GM21360 (cell line): ENCODE measurements around the gene CALML4.
"Not testable (repeated sequence)": the region's sequence is repeated elsewhere in the genome, so short reads cannot be mapped to it uniquely, and the experiment has no call there.

Experiments
- ATAC-seq: cut with Tn5 transposase; IDR thresholded peaks from one replicate; pipeline ENCODE4 v1.9.1; 2021; ENCODE audit warnings: mild to moderate bottlenecking, moderate library complexity; ENCODE audit not compliant: unreplicated experiment

Gene CALML4

DNA sequence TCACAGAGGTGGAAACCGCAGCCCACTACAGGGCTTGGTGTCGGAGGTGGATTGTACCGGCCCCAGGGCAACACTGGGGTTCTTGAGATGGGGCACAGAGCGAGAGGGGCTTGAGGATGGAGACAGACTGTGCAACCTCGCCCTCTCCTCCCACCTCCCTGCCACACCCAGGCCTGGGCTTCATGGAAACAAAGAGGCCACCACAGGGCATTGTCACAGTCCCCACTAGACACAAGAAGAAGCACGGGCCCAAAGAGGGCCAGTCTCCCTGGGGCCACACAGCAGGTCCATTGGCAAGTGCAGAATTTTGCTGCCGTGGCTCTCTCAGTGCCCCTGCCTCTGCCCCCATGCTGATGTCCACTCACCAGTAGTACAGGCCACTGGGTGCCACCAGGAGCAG, 4.1 kb upstream of the CALML4 start:
- ATAC-seq: no peak

DNA sequence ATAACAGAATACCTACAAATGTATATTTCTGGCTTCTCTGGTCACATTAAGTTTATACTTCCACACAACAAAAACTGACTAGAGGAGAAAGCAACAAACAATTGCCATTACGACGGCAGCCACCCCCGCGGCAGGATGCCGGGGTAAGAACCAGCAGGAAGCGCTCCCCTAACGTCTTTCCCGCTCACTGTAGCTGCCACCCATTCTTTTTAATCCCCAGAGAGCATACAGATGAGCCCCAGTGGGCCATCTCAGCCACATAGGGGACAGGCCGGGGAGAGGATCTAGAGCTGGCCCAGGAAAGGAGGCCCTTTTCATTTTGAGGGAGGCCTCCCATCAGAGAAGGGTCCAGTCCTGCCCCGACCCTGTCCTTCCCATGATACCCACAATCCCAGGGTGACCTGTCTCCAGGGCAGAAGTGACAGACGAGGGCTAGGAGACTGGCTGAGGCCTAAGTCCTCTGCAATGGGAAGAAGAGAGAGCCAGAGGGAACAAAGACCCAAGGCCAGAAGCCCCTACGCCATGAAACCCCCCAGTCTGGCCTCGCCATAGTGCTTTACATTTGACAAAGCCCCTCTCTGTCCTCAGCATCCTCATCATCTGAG, 3.6 kb upstream of the CALML4 start:
- ATAC-seq: no peak

- ATAC-seq: no peak
These were observed 3.0 kb upstream of the CALML4 start for GRCh38 chr15:68208136-68208535.

- ATAC-seq: no peak
These were observed 2.2 kb upstream of the CALML4 start for GRCh38 chr15:68207176-68207935.

DNA sequence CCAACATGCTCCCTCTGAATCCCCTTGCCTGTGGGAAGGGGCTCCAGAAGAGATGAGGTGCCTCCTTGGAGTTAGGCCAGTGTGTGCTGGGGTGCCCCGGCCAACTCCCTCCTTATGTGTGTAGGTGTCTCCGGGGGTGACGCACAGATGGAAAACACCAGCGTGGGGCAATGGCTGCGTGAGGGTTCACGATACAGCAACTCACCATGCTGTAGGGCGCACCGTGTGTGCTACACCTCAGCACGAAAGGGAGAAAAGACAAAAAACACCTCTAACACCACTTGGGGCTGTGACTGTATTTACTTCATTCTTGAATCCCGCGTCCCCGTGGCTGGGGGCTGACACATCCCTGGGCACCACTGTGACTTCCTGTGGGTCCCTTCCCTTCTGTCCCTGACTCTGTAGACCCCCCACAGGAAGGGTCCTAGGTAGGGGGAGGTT, 1.6 kb upstream of the CALML4 start:
- no peak for ATAC-seq

- ATAC-seq: no peak
These were observed 915 bp upstream of the CALML4 start for GRCh38 chr15:68205954-68206539.

GRCh38 chr15:68205558-68205944, 419 bp upstream of the CALML4 start:
- ATAC-seq: no peak

DNA sequence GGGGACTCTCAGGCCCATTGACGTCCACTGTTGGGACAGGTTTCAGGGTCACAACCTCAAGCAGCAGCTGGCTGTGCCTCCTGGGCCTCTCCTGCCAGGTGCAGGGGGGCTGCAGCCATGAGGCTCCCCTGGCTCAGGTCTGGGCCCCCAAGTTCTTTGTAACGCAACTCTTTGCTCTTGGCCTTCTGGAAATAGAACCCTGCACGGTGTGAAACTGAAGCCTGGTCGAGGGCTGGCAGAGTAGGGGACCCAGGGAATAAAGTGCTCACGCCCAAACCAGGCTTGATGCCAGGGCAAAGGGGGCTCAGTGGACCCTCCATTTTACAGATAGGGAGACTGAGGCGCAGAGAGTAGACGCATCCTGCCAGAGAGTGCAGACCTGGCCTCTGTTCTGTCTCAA, 771 bp downstream of the CALML4 start:
- no peak for ATAC-seq

GRCh38 chr15:68203956-68204355, 1.2 kb downstream of the CALML4 start:
- ATAC-seq: no peak

DNA sequence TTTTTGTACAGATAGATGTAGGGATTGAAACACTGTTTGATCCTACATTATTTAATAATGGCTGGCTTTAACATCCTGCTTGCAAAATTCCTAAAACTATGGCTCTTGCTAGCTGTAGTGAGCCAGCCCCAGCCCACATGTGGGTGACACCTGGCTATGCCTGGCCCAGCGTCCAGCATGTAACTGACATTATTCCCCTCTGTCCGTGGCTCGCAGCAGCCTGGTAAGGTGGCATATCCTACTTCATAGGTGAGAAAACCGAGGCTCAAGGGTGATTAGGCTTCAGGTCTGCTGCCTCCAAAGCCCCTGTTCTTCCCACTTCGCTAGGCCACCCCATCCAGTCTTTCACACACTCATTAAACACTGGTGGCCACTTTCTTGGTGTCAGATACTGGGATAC, 1.6 kb downstream of the CALML4 start:
- ATAC-seq: no peak

- not testable (repeated sequence) for ATAC-seq
These were observed 2.1 kb downstream of the CALML4 start for GRCh38 chr15:68202994-68203393.

GRCh38 chr15:68201879-68202261, 3.3 kb downstream of the CALML4 start:
- ATAC-seq: no peak

DNA sequence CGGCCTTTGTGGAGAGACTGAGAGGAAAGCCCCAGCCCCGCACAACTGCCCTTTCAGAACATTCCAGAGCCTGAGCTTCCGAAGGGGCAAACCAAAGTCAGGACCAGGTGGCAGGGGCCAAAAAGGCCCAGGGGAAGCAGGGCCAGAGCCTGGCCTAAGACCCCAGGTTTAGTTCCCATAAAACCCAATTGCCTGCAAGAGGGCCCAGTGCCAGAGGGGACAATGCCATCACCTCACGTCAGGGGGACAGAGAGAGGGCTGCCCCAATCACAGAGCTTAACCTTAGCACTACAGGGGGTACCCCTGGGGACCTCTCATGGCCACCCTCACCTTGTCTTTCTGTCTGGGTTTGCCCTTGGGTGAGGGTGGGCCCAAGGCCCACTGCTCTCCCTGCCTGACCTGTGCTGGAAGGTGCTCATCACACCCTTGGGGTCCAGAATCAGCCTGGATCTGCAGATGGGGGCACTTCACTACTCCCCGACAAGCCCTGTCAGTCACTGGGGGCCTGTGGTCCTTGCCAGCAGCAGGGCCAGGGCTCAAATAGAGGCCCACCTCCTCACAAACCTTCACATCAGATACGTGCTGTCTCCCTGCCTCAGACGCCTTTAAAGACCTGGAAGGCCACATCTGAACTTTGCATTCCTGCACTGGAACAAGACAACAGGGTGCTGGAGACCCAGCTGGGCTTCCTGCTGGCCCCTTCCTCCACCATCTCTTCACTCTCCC, 3.8 kb downstream of the CALML4 start:
- ATAC-seq: no peak

- ATAC-seq: no peak
These were observed 4.9 kb downstream of the CALML4 start for GRCh38 chr15:68200016-68200861.

DNA sequence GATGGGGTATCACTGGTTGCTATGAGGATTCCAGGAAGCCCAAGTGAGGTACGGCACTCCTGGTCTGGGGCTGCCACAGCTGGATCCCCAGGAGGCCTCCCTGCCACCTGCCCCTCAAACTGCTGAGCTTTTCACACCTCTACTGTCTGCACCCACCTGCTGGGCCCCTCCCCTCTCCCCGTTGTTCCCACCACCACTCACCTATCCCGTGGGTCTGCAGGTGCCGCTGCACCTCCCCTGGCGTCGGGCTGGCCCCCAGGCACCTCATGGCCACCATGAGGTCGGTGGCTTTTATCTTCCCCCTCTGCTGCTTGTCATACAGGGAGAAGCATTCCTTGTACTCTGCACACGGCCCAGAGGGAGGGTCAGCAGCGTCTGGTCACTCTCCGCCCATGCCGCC, 5.8 kb downstream of the CALML4 start:
- ATAC-seq: no peak

DNA sequence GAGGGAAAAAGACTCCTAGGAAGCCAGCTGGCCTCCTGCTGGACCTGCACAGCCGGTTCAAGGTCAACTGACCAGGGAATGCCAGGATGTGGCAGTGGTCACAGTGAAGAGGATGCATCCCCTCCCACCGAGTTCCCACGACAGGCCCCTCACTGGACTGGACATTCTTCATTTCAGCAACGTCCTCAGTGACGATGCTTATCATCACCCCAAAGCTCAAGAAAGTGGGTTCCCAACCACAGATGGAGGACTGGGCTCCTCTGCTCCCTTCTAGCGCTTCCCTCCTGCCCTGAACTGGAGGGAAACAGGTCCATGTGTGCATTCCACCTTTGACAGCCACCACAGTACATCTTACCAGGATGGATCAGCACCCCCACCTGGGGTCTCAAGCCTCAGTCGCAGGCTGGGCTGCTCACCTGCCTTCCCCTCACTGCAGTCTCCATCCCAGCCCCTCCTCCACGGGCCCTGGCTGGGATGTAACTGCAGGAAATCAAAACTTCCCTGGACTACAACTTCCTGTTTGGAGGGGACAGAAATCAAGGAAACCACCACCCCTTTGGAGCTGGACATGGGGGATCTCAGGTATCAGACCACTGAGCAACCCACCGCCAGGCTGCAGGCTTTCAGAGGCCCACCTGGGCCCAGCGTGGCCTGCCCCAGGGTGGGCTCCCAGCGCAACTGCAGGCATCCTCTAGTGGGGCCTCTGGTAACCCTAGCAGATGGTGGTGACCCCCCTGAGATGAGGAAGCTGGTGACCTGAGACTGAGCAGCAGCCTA, 7.3 kb downstream of the CALML4 start:
- no peak for ATAC-seq

- ATAC-seq: no peak
These were observed 8.0 kb downstream of the CALML4 start for GRCh38 chr15:68197170-68197492.

- no peak for ATAC-seq
These were observed 8.5 kb downstream of the CALML4 start for GRCh38 chr15:68196445-68197169.

- ATAC-seq: no peak
These were observed 9.6 kb downstream of the CALML4 start for GRCh38 chr15:68195336-68196112.
